GM23338 (cell line): Measurements from ENCODE around the gene ABCC10.

Experiments used
- EZH2 ChIP-seq: fragments of 200-600 bp; sonication (generic); IDR thresholded peaks from one replicate; pipeline ENCODE4 v1.8.0; 2017; ENCODE audit warnings: antibody characterized with exemption, mild to moderate bottlenecking, low read depth; ENCODE audit not compliant: unreplicated experiment
- EZH2phosphoT487 ChIP-seq: fragments of 200-600 bp; sonication (generic); IDR thresholded peaks from one replicate; pipeline ENCODE4 v1.8.1; 2018; ENCODE audit warnings: antibody characterized with exemption; ENCODE audit not compliant: unreplicated experiment
- JUNB ChIP-seq: IDR thresholded peaks from one replicate; pipeline ENCODE4 v1.6.1; 2016; ENCODE audit warnings: antibody characterized with exemption; ENCODE audit not compliant: unreplicated experiment
- POLR2AphosphoS5 ChIP-seq: IDR thresholded peaks from 2 replicates; pipeline ENCODE4 v1.6.1; 2016; ENCODE audit warnings: antibody characterized with exemption, low read depth
- ZNF114 ChIP-seq: fragments of 250-450 bp; sonication (Bioruptor Pico); IDR thresholded peaks from 2 replicates; pipeline ENCODE4 v1.5.0; 2020; ENCODE audit warnings: mild to moderate bottlenecking, moderate library complexity
- ZNF331 ChIP-seq: fragments of 250-450 bp; sonication (Bioruptor Pico); IDR thresholded peaks from 2 replicates; pipeline ENCODE4 v1.5.0; 2020; ENCODE audit warnings: low read depth, mild to moderate bottlenecking, moderate library complexity
- TF ChIP-seq, protein P1 (sequence below), 2 experiments: fragments of 200-600 bp in 1 of 2; sonication (generic) in 1 of 2; conservative IDR thresholded peaks; 2 replicates each; pipeline versions ENCODE4 v1.5.1 to v1.6.1; 2016 to 2017; ENCODE audit warnings: antibody characterized with exemption in 2 of 2, low read depth in 2 of 2, mild to moderate bottlenecking in 2 of 2, moderate library complexity in 1 of 2
- TF ChIP-seq, protein P2 (sequence below): IDR thresholded peaks from 2 replicates; pipeline ENCODE4 v1.6.1; 2016; ENCODE audit warnings: antibody characterized with exemption

DNA sequence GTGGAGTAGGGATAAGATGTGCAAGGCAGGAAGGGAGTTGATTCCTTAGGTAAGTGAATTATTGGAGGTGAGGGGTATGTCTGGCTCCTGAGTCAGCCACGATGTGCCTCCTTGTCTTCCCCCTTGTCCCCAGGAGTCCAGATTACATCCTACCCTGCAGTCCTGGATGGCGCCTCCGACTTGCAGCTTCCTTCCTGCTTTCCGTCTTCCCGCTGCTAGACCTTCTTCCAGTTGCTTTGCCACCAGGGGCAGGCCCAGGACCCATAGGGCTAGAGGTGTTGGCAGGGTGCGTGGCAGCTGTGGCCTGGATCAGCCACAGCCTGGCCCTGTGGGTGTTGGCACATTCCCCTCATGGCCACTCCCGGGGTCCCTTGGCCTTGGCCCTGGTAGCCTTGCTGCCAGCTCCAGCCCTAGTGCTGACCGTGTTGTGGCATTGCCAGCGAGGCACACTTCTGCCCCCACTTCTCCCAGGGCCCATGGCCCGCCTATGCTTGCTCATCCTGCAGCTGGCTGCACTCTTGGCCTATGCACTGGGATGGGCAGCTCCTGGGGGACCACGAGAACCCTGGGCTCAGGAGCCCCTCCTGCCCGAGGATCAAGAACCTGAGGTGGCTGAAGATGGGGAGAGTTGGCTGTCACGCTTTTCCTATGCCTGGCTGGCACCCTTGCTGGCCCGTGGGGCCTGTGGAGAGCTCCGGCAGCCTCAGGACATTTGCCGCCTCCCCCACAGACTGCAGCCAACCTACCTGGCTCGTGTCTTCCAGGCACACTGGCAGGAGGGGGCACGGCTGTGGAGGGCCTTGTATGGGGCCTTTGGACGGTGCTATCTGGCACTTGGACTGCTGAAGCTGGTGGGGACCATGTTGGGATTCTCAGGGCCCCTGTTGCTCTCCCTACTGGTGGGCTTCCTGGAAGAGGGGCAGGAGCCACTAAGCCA, 4.9 kb downstream of the ABCC10 start:
- TF ChIP-seq, protein P1, sequence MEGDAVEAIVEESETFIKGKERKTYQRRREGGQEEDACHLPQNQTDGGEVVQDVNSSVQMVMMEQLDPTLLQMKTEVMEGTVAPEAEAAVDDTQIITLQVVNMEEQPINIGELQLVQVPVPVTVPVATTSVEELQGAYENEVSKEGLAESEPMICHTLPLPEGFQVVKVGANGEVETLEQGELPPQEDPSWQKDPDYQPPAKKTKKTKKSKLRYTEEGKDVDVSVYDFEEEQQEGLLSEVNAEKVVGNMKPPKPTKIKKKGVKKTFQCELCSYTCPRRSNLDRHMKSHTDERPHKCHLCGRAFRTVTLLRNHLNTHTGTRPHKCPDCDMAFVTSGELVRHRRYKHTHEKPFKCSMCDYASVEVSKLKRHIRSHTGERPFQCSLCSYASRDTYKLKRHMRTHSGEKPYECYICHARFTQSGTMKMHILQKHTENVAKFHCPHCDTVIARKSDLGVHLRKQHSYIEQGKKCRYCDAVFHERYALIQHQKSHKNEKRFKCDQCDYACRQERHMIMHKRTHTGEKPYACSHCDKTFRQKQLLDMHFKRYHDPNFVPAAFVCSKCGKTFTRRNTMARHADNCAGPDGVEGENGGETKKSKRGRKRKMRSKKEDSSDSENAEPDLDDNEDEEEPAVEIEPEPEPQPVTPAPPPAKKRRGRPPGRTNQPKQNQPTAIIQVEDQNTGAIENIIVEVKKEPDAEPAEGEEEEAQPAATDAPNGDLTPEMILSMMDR (conservative IDR thresholded peaks at IDR 0.05; ENCODE audit: low read depth in 2 of 2): no peak
- TF ChIP-seq EZH2: no peak
- no peak for TF ChIP-seq POLR2AphosphoS5
- TF ChIP-seq JUNB: no peak
- TF ChIP-seq ZNF331: no peak
- TF ChIP-seq ZNF114: no peak
- TF ChIP-seq, protein P2, sequence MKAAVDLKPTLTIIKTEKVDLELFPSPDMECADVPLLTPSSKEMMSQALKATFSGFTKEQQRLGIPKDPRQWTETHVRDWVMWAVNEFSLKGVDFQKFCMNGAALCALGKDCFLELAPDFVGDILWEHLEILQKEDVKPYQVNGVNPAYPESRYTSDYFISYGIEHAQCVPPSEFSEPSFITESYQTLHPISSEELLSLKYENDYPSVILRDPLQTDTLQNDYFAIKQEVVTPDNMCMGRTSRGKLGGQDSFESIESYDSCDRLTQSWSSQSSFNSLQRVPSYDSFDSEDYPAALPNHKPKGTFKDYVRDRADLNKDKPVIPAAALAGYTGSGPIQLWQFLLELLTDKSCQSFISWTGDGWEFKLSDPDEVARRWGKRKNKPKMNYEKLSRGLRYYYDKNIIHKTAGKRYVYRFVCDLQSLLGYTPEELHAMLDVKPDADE: no peak
- no peak for TF ChIP-seq EZH2phosphoT487
